HEK293 (cell line): ENCODE data around the gene LY6G5C.
A peak's percentile ranks its signal among the peaks of the same experiment; 100 is the strongest.

ENCODE experiments used
- CTCF ChIA-PET: fragments of 350-600 bp; formaldehyde crosslinking; extraction: SDS; loops from one replicate; lab custom pipeline; 2021; ENCODE audit warnings: antibody characterized with exemption; lab: Yijun Ruan, JAX
- POLR2A ChIA-PET: fragments of 300-600 bp; formaldehyde crosslinking; extraction: SDS; loops from one replicate; lab custom pipeline; 2020; ENCODE audit warnings: antibody characterized with exemption, inconsistent platforms; lab: Yijun Ruan, JAX
- H3K27ac ChIP-seq: fragments of 200-500 bp; sonication (Bioruptor generic); 2 replicates; pipeline ENCODE4 v1.5.1; 2014; ENCODE audit warnings: low read depth, low read length, control low read depth, inconsistent platforms; ENCODE audit errors: extremely low read depth
- H3K36me3 ChIP-seq, 2 experiments: fragments of 200-500 bp in 1 of 2; sonication (Bioruptor generic) in 1 of 2; 1 replicate in 1 of 2; 2 replicates in 1 of 2; pipeline ENCODE4 v1.5.1; 2014 to 2017; ENCODE audit warnings: inconsistent platforms in 2 of 2, low read length in 2 of 2; ENCODE audit not compliant: control insufficient read depth in 2 of 2, insufficient read depth in 1 of 2
- H3K4me1 ChIP-seq: fragments of 200-500 bp; sonication (Bioruptor generic); 2 replicates; pipeline ENCODE4 v1.5.1; 2014; ENCODE audit warnings: mild to moderate bottlenecking, low read length, inconsistent platforms; ENCODE audit not compliant: control insufficient read depth, insufficient read depth
- H3K4me3 ChIP-seq: 2 replicates; pipeline ENCODE4 v1.5.1; 2011; ENCODE audit warnings: low read depth, mild to moderate bottlenecking, control low read depth, low read length, moderate library complexity
- H3K9me3 ChIP-seq: fragments of 200-500 bp; sonication (Bioruptor generic); 2 replicates; pipeline ENCODE4 v1.5.1; 2014; ENCODE audit warnings: low read depth, low read length, inconsistent platforms; ENCODE audit not compliant: control insufficient read depth, insufficient read depth
- GLIS2 ChIP-seq: fragments of 450-650 bp; formaldehyde crosslinking; IDR thresholded peaks from 2 replicates; pipeline ENCODE4 v1.5.1; 2016; ENCODE audit warnings: missing biosample characterization, missing genetic modification characterization
- KLF1 ChIP-seq: fragments of 450-650 bp; formaldehyde crosslinking; IDR thresholded peaks from 2 replicates; pipeline ENCODE4 v1.5.1; 2016; ENCODE audit warnings: missing biosample characterization, missing genetic modification characterization
- KLF8 ChIP-seq: fragments of 450-650 bp; formaldehyde crosslinking; IDR thresholded peaks from 2 replicates; pipeline ENCODE4 v1.5.1; 2016; ENCODE audit warnings: missing biosample characterization, missing genetic modification characterization
- KLF9 ChIP-seq: fragments of 450-650 bp; formaldehyde crosslinking; IDR thresholded peaks from 2 replicates; pipeline ENCODE4 v1.5.1; 2016; ENCODE audit warnings: missing biosample characterization, missing genetic modification characterization, low read depth
- PRDM1 ChIP-seq: fragments of 450-650 bp; formaldehyde crosslinking; IDR thresholded peaks from 2 replicates; pipeline ENCODE4; 2016; ENCODE audit warnings: missing biosample characterization, missing genetic modification characterization
- PRDM4 ChIP-seq: fragments of 450-650 bp; formaldehyde crosslinking; IDR thresholded peaks from 2 replicates; pipeline ENCODE4 v1.5.1; 2017; ENCODE audit warnings: missing biosample characterization, missing genetic modification characterization
- REPIN1 ChIP-seq: fragments of 450-650 bp; formaldehyde crosslinking; IDR thresholded peaks from 2 replicates; pipeline ENCODE4 v1.5.1; 2017; ENCODE audit warnings: missing biosample characterization, missing genetic modification characterization, low read depth
- ZBTB11 ChIP-seq: fragments of 450-650 bp; formaldehyde crosslinking; conservative IDR thresholded peaks from 2 replicates; pipeline ENCODE4 v1.5.1; 2016; ENCODE audit warnings: low read depth, missing biosample characterization, missing genetic modification characterization
- ZNF132 ChIP-seq: fragments of 450-650 bp; formaldehyde crosslinking; IDR thresholded peaks from 2 replicates; pipeline ENCODE4 v1.5.1; 2017; ENCODE audit warnings: missing biosample characterization, missing genetic modification characterization, borderline replicate concordance
- ZNF202 ChIP-seq: fragments of 450-650 bp; formaldehyde crosslinking; IDR thresholded peaks from 2 replicates; pipeline ENCODE4 v1.5.1; 2016; ENCODE audit warnings: missing biosample characterization, missing genetic modification characterization, borderline replicate concordance
- ZNF324 ChIP-seq: fragments of 450-650 bp; formaldehyde crosslinking; IDR thresholded peaks from 2 replicates; pipeline ENCODE4 v1.5.1; 2016; ENCODE audit warnings: missing biosample characterization, missing genetic modification characterization
- ZNF423 ChIP-seq: fragments of 450-650 bp; formaldehyde crosslinking; IDR thresholded peaks from 2 replicates; pipeline ENCODE4 v1.5.1; 2016; ENCODE audit warnings: missing biosample characterization, missing genetic modification characterization
- ZNF529 ChIP-seq: fragments of 450-650 bp; formaldehyde crosslinking; IDR thresholded peaks from 2 replicates; pipeline ENCODE4 v1.5.1; 2017; ENCODE audit warnings: missing genetic modification characterization, missing biosample characterization; ENCODE audit not compliant: insufficient replicate concordance
- ZNF561 ChIP-seq: fragments of 450-650 bp; IDR thresholded peaks from 2 replicates; pipeline ENCODE4 v1.5.1; 2018; ENCODE audit warnings: missing biosample characterization, missing genetic modification characterization, borderline replicate concordance
- ZNF596 ChIP-seq: fragments of 450-650 bp; IDR thresholded peaks from 2 replicates; pipeline ENCODE4 v1.5.0; 2018; ENCODE audit warnings: missing biosample characterization, mild to moderate bottlenecking, missing genetic modification characterization, moderate library complexity
- ZNF654 ChIP-seq: fragments of 450-650 bp; formaldehyde crosslinking; IDR thresholded peaks from 2 replicates; pipeline ENCODE4 v1.5.1; 2016; ENCODE audit warnings: low read depth, missing biosample characterization, missing genetic modification characterization
- ZNF704 ChIP-seq: fragments of 450-650 bp; formaldehyde crosslinking; IDR thresholded peaks from 2 replicates; pipeline ENCODE4 v1.5.1; 2016; ENCODE audit warnings: missing biosample characterization, missing genetic modification characterization
- ZNF785 ChIP-seq: fragments of 450-650 bp; formaldehyde crosslinking; IDR thresholded peaks from 2 replicates; pipeline ENCODE4 v1.5.1; 2016; ENCODE audit warnings: missing biosample characterization, missing genetic modification characterization

Gene LY6G5C

GRCh38 chr6:31631681-31632278, 49.1 kb downstream of the LY6G5C start:
- H3K4me1 ChIP-seq = no peaks in the 10 kb centered on the region
- 0 out of 2 replicates have a peak overlapping the region, but pooled peaks have one; percentile 21 for H3K27ac ChIP-seq
- H3K36me3 ChIP-seq = peaks cover 66 to 100% of the 10 kb centered on the region in 2 experiments
- H3K9me3 ChIP-seq = no peaks in the 10 kb centered on the region
- no peak overlapping the region for H3K4me3 ChIP-seq
- TF ChIP-seq PRDM4 (tag by site-specific recombination) (peak; percentile 83), KLF1 (no peak), GLIS2 (tag by site-specific recombination) (0 out of 2 replicates have a peak, but pooled peaks have one; percentile 11)
- POLR2A ChIA-PET = interaction anchor here (0.7 to 11.0 kb wide), 3 partner anchors 6 to 85 kb away, joined by 3 to 123 read pairs (median 4); partner anchors contain the start of genes ATP6V1G2 and GPANK1
- CTCF ChIA-PET = no interaction called here

- no peak overlapping the region for H3K4me3 ChIP-seq
- CTCF ChIA-PET = no interaction called here
- TF ChIP-seq GLIS2 (tag by site-specific recombination) (peak; percentile 56), ZNF529 (tag by site-specific recombination) (no peak)
- TF ChIP-seq, all 188 proteins: peak for 1
- Histone ChIP-seq H3K27ac (no peak overlapping the region), H3K36me3 (peaks cover 68 to 100% of the 10 kb centered on the region in 2 experiments), H3K4me1 (no peaks in the 10 kb centered on the region), H3K9me3 (no peaks in the 10 kb centered on the region)
- POLR2A ChIA-PET = interaction anchor here (0.7 to 11.0 kb wide), 3 partner anchors 5 to 85 kb away, joined by 3 to 123 read pairs (median 4); partner anchors contain the start of genes ATP6V1G2 and GPANK1
Measured at GRCh38 chr6:31631209-31631608, 49.7 kb downstream of the LY6G5C start.

- Histone ChIP-seq H3K9me3 (no peaks in the 10 kb centered on the region), H3K27ac (no peak overlapping the region)
- peak; percentile 52; the same call in 1 of the 2 replicates for TF ChIP-seq KLF8 (tag by site-specific recombination)
- peak; percentile 85 for TF ChIP-seq KLF1
- no peak for TF ChIP-seq ZNF202 (tag by site-specific recombination)
- TF ChIP-seq PRDM1 (tag by site-specific recombination) = peak; percentile 89
- TF ChIP-seq KLF9 (tag by site-specific recombination) = peak; percentile 56; the same call in 1 of the 2 replicates
- TF ChIP-seq, all 188 proteins: peak for 4
- CTCF ChIA-PET = interaction anchor here (0.7 to 0.8 kb wide), 2 partner anchors 23 to 79 kb away, joined by 3 to 5 read pairs; no protein-coding TSS in a partner anchor
- Histone ChIP-seq H3K4me1 (no peaks in the 10 kb centered on the region), H3K4me3 (no peak overlapping the region), H3K36me3 (peaks cover 72 to 100% of the 10 kb centered on the region in 2 experiments)
- POLR2A ChIA-PET = interaction anchor here (0.6 to 9.7 kb wide), 4 partner anchors 6 to 107 kb away, joined by 3 to 123 read pairs (median 4); partner anchors contain the start of gene BAG6
Measured at GRCh38 chr6:31630177-31630934, 50.5 kb downstream of the LY6G5C start.

GRCh38 chr6:31629014-31629413, 51.9 kb downstream of the LY6G5C start:
- H3K4me1 ChIP-seq = no peaks in the 10 kb centered on the region
- ChIA-PET CTCF (interaction anchor here (0.6 kb wide), 1 partner anchor 193 kb away, joined by 4 read pairs; no protein-coding TSS in a partner anchor), POLR2A (interaction anchor here (9.7 kb wide), 1 partner anchor 7 kb away, joined by 123 read pairs; no protein-coding TSS in a partner anchor)
- H3K9me3 ChIP-seq = no peaks in the 10 kb centered on the region
- H3K27ac ChIP-seq = no peak overlapping the region
- no peak overlapping the region for H3K4me3 ChIP-seq
- peaks cover 76 to 100% of the 10 kb centered on the region in 2 experiments for H3K36me3 ChIP-seq
- TF ChIP-seq ZNF423 (no peak), ZNF596 (tag by site-specific recombination) (no peak), REPIN1 (no peak), ZNF132 (tag by site-specific recombination) (no peak), ZNF785 (tag by site-specific recombination) (no peak), ZNF704 (tag by site-specific recombination) (no peak), ZNF561 (tag by site-specific recombination) (no peak), ZNF324 (tag by site-specific recombination) (no peak), ZNF654 (tag by site-specific recombination) (no peak), ZBTB11 (no peak)
